ENCODE results near the gene ARL8A.

GRCh38 chr1:202145068-202145743 is 669 bp upstream of the ARL8A start:
- TF ChIP-seq, protein P1, sequence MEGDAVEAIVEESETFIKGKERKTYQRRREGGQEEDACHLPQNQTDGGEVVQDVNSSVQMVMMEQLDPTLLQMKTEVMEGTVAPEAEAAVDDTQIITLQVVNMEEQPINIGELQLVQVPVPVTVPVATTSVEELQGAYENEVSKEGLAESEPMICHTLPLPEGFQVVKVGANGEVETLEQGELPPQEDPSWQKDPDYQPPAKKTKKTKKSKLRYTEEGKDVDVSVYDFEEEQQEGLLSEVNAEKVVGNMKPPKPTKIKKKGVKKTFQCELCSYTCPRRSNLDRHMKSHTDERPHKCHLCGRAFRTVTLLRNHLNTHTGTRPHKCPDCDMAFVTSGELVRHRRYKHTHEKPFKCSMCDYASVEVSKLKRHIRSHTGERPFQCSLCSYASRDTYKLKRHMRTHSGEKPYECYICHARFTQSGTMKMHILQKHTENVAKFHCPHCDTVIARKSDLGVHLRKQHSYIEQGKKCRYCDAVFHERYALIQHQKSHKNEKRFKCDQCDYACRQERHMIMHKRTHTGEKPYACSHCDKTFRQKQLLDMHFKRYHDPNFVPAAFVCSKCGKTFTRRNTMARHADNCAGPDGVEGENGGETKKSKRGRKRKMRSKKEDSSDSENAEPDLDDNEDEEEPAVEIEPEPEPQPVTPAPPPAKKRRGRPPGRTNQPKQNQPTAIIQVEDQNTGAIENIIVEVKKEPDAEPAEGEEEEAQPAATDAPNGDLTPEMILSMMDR (IDR thresholded peaks at IDR 0.05) = no peak
- TF ChIP-seq POLR2A (IDR thresholded peaks at IDR 0.05) = no peak

Data from lower leg skin (tissue), 3 donors.